ENCODE data around the gene NFKB1. TPM values are rescaled to one million over a fixed set of nuclear protein-coding genes. Genes with fewer than 3 reads are reported as not detected.

The NFKB1 gene
- total RNA-seq, 1 donor from 2014 or later = 55.5 TPM

DNA sequence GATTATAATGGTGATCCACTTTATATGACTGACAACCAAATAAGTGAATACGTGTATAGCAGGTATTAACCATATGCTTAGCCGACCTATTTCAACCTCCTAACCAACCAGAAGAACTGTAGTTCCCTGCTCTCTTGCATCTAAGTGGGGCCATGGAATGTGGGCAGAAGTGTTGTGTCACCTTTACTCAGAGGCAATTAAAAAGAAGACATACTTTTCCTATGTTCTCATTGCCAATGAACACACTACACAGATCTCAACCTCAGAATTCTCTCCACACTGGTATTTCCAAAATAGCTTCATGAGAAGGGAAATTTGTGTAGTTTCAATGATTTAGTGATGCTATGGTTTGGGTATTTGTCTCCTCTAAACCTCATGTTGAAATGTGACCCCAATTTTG is 3.2 kb upstream of the NFKB1 start:
- no peak for DNase-seq (ENCODE audit: low spot score)

DNA sequence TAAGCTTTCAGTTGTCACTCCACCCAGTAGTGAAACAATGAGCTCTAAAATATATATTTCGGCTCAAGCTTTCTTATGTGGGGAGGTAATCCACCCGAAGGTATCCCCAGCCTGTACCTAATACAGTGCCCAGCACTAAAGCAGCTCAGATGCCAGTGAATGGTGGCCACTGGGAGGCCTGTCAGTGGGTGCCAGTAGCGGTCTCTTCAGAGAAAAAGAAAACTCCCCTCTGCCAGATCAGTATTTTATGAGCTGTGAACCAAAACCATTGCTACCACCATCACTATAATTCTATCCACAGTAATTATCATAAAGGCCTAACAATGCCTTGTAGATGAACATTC is 835 bp upstream of the NFKB1 start:
- DNase-seq (ENCODE audit: low spot score) = no peak

DNA sequence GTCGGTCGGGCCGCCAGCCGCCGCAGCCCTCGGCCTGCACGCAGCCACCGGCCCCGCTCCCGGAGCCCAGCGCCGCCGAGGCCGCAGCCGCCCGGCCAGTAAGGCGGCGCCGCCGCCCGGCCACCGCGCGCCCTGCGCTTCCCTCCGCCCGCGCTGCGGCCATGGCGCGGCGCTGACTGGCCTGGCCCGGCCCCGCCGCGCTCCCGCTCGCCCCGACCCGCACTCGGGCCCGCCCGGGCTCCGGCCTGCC is 213 bp downstream of the NFKB1 start:
- DNase-seq (ENCODE audit: low spot score) = no peak

DNA sequence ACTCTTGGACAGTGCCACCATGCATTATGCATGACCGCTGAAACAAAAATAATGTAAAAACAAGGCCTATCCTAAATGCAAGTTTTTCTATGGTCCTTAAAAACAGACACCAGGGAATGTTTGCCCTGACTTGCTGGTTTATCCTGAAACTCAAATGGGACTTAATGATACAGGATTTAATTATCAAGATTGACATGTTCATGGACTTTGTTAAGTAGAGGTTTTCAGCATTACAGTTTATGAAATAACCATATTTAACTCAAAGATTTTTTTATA is 1.3 kb downstream of the NFKB1 start:
- DNase-seq (ENCODE audit: low spot score) = no peak

DNA sequence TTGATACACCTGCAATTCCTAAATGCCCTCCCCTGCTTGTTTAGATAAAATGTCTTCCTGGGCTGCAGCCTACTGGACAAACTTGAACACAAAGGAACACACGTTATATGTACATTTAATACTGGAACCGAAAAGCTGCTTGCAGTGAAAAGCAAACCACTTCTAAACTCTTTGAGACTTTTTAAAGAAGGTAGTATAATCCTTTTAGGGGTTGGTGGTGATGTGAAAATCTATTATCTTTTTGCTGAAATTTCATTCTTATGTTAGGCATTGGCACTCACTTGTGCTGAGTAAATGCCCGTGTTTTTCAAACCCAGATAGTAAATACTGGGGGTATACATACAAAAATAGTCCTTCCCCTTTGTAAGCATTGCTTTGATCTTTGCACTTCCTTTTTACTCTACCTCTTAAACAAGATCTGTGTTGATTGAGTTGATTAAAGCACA is 2.2 kb downstream of the NFKB1 start:
- no peak for DNase-seq (ENCODE audit: low spot score)

DNA sequence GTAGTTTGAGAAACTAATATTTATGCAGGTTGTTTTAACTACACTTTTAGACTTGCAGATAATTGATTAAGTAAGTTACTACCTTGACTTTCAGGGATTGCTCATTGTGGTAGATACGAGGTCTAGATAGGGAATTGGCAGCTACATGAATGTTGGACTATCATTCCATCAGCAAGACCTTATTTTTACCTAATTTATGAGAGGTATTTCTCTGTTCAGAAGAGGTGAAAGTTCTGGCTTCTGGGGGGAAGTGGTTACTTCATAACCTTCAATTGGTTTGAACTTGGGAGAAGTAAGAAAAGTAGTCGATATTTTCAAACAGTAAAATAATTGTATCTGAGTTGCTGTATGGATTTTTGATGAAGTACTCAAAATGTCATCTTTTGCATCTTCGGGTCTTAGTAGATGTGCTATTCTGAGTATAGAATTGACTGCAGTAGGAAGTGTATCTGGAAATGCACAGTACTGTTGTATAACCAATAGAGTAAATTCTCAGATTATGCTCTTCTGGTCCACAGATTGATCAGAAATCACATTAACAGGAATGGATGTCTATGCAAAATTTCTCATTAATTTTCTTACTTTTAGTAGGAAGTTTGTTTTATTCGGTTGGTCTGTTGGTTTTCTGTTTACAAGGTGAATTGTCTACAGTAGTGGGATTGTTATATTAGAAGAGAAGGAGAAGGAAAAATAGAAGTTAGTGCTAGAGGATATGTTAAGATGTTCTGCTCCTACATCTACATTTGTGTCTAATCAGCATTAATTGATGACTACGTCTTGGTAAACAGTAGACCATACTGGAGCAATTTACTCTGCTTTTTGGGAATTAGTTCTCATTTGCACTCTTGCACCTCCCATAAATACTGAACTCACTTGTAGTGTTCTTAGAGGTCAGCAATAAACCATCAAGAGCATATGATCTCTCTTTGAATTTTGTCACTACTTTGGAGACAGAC is 3.0 kb downstream of the NFKB1 start:
- DNase-seq (ENCODE audit: low spot score) = no peak

DNA sequence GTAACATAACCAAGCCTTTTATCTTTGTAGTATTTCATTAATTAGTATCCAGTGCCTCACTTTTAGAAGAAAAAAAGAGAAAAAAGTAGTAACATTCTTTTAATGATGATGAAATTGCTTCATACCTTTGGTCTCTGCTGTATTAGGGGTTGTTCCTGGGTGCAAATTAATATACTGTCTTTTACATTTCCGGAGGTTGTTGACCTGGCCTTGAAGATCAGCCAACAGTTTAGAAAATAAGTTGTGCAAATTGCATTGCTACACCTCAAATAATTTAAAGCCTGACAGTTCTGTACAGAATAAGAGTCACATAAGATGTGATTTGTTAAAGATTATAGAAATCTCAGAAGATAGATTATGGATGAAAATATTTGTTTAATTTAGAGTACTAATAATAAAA is 3.8 kb downstream of the NFKB1 start:
- no peak for DNase-seq (ENCODE audit: low spot score)

DNA sequence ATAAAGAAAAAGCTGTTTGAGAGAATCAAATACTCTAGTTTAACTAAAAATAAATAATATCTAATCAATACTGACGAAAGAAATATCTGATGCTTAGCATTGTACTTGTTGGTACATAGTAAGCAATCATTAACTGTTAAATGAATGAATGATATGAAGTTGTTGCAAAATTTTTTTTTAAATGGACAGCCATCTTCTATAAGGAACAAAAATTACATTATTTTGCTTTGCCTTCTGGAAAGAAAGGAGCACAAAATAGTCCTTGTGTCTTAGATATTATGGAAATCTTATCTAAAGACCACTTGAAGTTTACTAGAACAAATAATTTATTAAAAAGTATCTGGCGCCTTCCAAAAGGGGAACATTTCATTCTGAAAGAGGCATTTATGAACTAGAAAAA is 4.5 kb downstream of the NFKB1 start:
- no peak for DNase-seq (ENCODE audit: low spot score)

DNA sequence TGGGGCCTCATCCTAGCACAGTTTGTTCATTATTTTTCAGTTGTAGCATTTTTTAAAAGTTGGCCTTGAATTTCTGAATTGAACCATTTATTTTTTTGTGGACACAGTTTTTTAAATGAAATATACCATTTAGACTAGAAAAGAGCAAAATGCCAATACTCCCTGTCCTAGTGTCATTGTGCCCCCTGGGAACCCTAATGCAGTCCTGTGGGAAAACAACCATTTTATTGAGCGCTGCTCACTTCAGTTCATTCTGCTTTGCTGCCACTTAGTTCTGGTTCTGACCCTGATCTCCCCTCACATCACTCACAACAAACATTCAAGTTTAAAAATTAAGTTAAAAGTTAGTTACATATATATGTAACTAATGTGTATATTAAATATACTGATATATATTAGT is 5.4 kb downstream of the NFKB1 start:
- no peak for DNase-seq (ENCODE audit: low spot score)

DNA sequence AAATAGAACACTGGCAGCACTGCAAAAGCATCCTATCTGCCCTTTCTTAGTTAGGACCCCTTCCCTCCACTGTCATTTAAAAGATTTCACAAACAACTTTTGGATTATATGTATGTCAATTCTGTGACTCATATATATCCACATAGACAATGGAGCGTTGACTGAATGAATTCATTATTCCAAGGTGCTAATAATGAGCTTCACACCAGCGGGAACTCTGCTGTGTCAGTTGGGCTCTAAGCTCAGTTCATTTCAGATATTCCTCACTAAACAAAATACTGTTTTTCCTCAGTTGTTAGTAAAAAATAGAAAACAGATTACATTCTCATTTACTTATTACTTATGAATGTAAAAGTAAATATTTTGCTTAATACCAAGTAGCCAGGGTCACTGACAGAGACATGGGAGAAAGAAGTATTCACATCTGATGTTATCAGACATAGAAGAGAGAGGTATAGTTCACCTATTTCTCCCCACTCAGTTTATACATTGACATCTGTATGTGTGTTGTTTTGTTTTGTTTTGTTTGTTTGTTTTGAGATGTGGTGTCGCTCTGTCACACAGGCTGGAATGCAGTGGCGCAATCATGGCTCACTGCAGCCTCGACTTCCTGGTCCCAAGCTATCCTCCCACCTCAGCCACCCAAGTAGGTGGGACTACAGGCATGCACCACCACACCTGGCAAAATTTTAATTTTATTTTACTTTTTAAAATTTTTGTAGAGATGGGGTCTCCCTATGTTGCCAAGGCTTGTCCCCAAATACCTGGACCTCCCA is 10.9 kb downstream of the NFKB1 start:
- DNase-seq (ENCODE audit: low spot score) = no peak

DNA sequence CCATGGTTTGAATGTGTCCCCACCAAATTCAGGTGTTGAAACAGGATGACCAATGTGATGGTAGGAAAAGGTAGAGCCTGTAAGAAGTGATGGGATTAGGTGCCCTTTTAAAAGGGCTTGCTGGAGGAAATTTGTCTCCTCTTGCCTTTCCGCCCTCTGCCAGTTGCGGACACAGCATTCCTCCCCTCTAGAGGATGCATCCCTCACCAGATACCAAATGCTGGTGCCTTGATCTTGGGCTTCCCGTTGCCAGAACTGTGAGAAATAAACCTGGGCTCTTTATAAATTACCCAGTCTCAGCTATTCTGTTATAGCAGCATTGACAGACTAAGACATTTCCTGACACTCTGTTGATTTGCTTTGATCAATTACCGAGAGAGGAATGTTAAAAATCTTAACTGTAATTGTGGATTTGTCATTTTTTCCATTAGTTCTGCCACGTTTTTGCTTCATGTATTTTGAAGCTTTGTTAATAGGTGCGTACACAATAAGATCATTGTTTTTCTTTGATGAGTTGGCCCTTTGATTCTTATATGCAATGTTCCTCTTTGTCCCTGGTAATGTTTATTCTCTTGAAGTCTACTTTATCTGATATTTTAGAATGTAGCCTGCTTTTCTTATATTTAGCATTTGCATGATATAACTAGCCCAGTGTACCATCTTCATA is 13.3 kb downstream of the NFKB1 start:
- DNase-seq (ENCODE audit: low spot score) = no peak

DNA sequence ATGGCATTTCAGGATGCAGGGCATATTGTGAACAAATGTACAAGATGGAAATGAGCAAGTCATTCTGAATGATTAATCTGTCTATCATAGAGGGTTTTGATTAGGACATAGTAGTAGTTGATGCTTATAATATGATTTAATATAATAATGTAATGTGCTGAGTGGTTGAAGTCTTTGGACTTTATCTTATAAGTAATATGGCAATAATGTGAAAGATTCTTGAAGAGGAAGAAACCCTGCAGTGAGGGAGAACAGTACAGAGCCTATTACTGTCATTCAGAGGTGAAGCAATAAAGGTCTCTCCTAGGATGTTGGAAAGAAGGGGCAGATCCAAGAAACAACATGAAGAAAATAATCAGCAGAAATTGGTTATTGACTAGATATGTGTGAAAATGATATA is 16.6 kb downstream of the NFKB1 start:
- no peak for DNase-seq (ENCODE audit: low spot score)

DNA sequence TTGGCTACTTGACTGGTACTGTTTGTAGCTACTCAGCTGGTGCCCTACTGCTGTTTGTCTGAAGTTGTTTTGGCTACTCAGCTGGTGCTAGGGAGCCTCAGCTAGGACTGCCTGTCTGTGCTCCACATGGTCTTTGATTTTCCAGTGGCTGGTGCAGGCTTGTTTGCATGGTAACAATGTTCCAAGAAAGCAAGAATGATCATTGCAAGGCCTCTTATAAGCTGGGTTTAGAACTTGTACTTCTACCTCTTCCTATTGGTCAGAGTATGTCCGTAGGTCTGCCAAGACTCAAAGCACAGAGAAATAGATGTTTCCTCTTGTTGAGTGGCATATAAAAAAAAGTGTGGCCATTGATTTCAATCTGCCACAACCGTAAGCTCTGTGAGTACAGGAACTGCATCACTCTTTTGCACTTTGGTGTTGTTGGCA is 17.6 kb downstream of the NFKB1 start:
- DNase-seq (ENCODE audit: low spot score) = no peak

DNA sequence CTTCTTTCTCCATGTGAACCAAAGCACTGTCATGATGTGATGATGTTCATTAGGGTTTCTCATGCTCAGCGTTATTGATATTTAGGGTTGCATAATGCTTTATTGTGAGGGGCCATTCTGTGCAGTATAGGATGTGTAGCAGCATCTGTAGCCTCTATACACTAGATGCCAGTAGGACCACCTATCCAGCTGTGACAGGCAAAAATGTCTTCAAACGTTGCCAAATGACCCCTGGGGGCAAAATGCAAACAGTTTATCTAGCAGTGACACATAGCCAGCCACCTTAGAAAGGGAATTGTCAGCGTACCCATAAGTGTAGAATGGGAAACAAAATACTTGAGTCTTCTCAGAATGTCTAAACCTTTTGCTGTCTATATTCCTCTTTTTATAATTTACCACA is 18.8 kb downstream of the NFKB1 start:
- DNase-seq (ENCODE audit: low spot score) = no peak

DNA sequence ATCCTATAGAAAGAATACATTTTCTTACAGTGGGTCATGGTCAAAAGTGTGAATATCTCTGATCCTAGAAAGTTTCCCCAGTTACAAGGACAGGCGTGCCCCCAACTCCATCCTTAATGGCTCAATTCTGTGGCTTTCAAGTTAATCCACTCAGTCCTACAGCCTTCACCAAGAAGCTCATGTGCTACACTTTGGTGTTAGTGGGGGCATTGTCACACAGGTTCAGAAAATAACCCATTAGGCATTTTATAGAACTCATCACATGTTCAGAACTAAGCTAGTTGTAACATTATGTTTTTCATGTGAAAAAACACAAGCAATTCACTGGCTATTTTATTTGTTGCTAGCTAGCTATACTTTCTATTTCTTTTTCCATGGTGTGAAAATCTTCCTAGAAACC is 20.4 kb downstream of the NFKB1 start:
- no peak for DNase-seq (ENCODE audit: low spot score)

DNA sequence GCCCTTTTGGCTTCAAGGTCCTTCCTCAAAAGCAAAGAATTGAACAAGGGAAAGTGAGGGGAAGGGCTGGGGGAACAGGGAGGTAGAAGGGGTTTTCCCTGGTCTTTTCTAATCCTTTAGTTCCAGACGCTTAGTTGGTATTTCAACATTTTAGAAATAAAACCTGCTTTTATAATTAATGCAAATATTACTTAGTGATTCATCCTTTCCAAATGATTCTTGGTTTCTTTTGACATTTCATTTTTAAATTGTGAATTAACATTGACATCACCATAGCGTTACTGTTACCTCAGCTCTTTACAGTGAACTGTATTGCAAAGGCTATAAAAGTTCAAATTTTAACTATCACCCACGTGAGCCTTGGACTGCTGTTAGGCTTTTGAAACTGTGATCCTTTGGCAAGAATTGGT is 20.9 kb downstream of the NFKB1 start:
- no peak for DNase-seq (ENCODE audit: low spot score)

DNA sequence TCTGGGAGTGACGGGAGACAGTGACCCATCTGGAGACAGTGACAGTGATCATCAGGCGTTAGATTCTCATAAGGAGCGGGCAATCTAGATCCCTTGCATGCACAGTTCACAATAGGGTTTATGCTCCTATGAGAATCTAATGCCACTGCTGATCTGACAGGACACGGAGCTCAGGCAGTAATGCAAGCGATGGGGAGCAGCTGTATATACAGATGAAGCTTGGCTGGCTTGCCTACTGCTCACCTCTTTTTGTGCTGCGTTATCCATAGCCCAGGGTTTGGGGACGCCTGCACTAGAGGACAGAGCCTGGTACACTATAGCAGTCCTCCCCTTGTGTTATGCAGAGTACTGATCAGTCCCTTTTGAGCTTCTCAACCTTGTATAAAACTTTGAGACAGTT is 23.5 kb downstream of the NFKB1 start:
- DNase-seq (ENCODE audit: low spot score) = no peak

DNA sequence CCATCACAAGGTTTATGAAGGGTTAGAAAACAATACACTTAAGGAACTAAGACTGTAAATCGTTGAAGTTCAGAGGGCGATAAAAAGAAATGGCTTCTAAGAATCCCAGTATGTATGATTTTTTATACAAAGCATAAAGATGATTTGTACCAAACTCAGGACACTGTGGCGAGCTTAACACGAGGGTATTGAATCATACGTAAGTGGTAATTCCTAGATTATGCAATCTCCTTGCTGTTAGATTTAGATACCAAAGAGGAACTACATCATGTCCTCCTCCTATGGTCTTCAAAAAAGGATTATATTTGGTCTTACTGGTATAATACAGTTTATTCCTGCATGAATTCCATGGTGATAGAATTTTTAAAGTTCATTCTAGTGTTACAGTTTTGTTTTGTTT is 23.9 kb downstream of the NFKB1 start:
- no peak for DNase-seq (ENCODE audit: low spot score)

DNA sequence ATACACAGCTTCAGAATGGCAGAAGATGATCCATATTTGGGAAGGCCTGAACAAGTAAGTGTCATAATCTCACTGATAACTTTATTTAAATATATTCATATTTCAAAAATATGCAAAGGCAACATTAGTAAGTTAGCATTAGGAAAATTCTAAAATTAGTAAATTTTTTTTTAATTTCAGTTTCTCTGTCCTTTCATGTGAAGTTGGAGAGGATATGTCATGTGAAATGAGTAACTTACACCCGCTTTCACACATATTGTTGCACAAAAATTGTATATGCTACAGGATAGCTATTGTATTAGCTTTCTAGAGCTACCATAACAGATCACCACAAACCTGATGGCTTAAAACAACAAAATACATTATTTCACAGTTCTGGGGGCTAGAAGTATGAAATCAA is 24.3 kb downstream of the NFKB1 start:
- no peak for DNase-seq (ENCODE audit: low spot score)

DNA sequence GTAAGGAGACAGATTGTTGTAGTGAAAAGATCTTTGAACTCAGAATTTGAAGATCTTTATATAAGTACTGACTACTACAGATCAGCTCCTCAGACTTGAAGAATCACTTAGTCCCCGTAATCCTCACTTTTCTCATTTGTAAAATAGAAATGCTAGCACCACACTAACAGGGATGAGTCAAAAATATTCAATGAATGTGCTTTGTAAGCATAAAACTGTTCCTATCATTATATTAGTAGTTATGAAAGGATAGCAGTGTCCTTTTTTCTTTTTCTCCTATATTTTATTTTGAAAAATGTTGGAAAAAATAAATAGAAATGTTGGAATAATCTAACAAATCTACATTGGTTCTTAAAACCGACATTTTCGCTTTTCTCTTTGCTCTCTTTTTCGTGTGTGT is 25.4 kb downstream of the NFKB1 start:
- no peak for DNase-seq (ENCODE audit: low spot score)

DNA sequence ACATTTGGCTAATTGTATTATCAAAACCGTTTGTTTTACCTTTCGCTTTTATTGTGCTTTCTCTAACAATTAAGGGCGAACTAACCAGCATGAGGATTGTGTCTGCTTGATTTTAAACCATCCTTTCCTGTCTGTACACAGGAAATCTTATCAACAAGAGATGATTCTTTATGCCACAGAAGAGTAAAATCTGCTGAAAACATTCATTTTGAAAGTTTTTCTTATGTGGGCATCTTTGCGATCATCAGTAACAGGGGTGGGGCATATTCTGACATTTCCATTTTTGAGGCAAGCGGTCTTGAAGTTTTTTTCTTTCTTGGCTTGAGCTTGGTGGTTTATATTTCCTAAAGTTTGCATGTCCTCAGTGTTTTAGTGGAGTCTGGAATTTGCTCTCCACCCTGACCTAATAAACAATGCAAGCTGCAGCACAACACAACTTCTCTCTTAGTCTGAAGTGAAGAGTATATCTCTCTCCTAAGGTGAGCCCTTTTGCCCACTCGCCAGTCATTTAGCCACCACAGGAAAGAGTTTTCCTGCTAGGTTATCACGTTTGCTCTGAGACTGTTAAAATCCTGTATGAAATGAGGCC is 26.6 kb downstream of the NFKB1 start:
- no peak for DNase-seq (ENCODE audit: low spot score)

DNA sequence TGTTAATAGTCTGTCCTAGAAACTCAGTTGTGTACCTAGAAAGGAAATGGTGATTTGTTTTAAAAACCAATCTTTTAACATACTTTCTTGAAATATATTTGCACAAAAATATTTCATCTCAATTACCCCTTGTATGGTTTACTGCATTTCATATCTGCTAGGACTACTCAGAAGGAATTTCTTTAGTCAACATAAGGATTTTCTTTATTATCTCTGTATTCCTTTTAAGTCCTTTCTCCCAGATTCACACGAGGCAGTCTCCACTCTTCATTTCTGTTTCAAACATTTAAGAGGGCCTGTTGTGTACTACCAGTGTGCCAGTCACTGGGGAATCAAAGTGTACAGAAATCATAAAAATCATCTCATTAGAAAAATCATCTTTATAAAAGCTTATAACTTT is 28.8 kb downstream of the NFKB1 start:
- DNase-seq (ENCODE audit: low spot score) = no peak
